Tibial artery (tissue), 4 donors: ENCODE data around the gene SULT1A1.
"Not testable (repeated sequence)": the region's sequence is repeated elsewhere in the genome, so short reads cannot be mapped to it uniquely, and the experiment has no call there.

Experiments
- DNase-seq, 2 donors: peaks; one replicate each; pipeline ENCODE4 v3.0.0-alpha.2; 2019
- H3K27ac ChIP-seq, 2 donors: fragments of 200-600 bp; sonication (generic) in 1 of 2; 1 replicate in 1 of 2; 2 replicates in 1 of 2; pipeline ENCODE4 v1.5.1; 2018 to 2019; ENCODE audit warnings: mild to moderate bottlenecking in 1 of 2
- H3K27me3 ChIP-seq, 2 donors: fragments of 200-600 bp; sonication (generic) in 1 of 2; one replicate each; pipeline versions ENCODE4 v1.5.1 to v1.6.0; 2016 to 2019
- H3K36me3 ChIP-seq, 3 donors: fragments of 200-600 bp; sonication (generic) in 2 of 3; one replicate each; pipeline ENCODE4 v1.5.1; 2016 to 2019; ENCODE audit warnings: mild to moderate bottlenecking in 2 of 3
- H3K4me1 ChIP-seq, 4 donors: fragments of 200-600 bp; sonication (generic) in 2 of 4; 1 replicate in 3 of 4; 2 replicates in 1 of 4; pipeline ENCODE4 v1.5.1; 2016 to 2019
- H3K4me3 ChIP-seq, 2 donors: fragments of 200-600 bp; sonication (generic) in 1 of 2; 1 replicate in 1 of 2; 2 replicates in 1 of 2; pipeline ENCODE4 v1.5.1; 2018 to 2019; ENCODE audit warnings: mild to moderate bottlenecking in 2 of 2
- H3K9me3 ChIP-seq, 3 donors: fragments of 200-600 bp; sonication (generic) in 1 of 3; one replicate each; pipeline ENCODE4 v1.5.1; 2016 to 2019
- intact Hi-C: fragments of 100-400 bp; cut with DNase I; formaldehyde crosslinking; loops from one replicate; pipeline ENCODE4 v1.15.0; 2023; ENCODE audit warnings: low total_unique reads
- TF ChIP-seq, protein P1 (sequence below), 2 experiments: fragments of 200-600 bp in 1 of 2; fragments of 450-650 bp in 1 of 2; IDR thresholded peaks; one replicate each; pipeline ENCODE4 v1.5.1; 2017 to 2019; ENCODE audit warnings: antibody characterized with exemption in 2 of 2, mild to moderate bottlenecking in 1 of 2, moderate library complexity in 1 of 2

The SULT1A1 gene

GRCh38 chr16:28621481-28622155 is 11.8 kb upstream of the SULT1A1 start:
- no peak for DNase-seq
- intact Hi-C loops, result no loop called here
- peaks cover 0 to 13% (median 6%) of the 10 kb centered on the region in 4 donors for H3K4me1 ChIP-seq
- H3K9me3 ChIP-seq, result no peaks in the 10 kb centered on the region
- H3K27ac ChIP-seq, result no peak overlapping the region
- TF ChIP-seq, protein P1, sequence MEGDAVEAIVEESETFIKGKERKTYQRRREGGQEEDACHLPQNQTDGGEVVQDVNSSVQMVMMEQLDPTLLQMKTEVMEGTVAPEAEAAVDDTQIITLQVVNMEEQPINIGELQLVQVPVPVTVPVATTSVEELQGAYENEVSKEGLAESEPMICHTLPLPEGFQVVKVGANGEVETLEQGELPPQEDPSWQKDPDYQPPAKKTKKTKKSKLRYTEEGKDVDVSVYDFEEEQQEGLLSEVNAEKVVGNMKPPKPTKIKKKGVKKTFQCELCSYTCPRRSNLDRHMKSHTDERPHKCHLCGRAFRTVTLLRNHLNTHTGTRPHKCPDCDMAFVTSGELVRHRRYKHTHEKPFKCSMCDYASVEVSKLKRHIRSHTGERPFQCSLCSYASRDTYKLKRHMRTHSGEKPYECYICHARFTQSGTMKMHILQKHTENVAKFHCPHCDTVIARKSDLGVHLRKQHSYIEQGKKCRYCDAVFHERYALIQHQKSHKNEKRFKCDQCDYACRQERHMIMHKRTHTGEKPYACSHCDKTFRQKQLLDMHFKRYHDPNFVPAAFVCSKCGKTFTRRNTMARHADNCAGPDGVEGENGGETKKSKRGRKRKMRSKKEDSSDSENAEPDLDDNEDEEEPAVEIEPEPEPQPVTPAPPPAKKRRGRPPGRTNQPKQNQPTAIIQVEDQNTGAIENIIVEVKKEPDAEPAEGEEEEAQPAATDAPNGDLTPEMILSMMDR (IDR thresholded peaks at IDR 0.05), result no peak
- peaks cover 4 to 16% of the 10 kb centered on the region in 2 donors for H3K27me3 ChIP-seq
- H3K36me3 ChIP-seq, result no peaks in the 10 kb centered on the region
- H3K4me3 ChIP-seq, result no peak overlapping the region

DNA sequence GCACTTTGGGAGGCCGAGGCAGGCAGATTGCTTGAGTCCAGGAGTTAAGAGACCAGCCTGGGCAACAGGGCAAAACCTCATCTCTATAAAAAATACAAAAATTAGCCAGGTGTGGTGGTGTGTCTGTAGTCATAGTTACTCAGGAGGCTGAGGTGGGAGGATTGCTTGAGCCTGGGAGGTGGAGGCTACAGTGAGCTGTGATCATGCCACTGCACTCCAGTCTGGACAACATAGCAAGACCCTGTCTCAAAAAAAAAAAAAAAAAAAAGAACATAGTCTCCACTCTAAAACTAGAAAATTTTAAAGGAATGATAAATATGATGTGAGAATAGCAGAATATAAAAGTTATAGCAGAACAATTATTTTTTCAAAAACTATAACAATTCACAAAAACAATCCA is 10.5 kb upstream of the SULT1A1 start:
- H3K36me3 ChIP-seq, H3K4me3 ChIP-seq, intact Hi-C loops, H3K27ac ChIP-seq, H3K9me3 ChIP-seq, DNase-seq: not testable (repeated sequence)
- Histone ChIP-seq H3K27me3 (peaks cover 4 to 18% of the 10 kb centered on the region in 2 donors), H3K4me1 (peaks cover 0 to 13% (median 6%) of the 10 kb centered on the region in 4 donors)

- Histone ChIP-seq H3K27ac (no peak overlapping the region), H3K27me3 (peaks cover 0 to 11% of the 10 kb centered on the region in 2 donors), H3K4me1 (peaks cover 0 to 5% (median under 1%) of the 10 kb centered on the region in 4 donors), H3K9me3 (no peaks in the 10 kb centered on the region), H3K36me3 (no peaks in the 10 kb centered on the region), H3K4me3 (no peak overlapping the region)
- intact Hi-C loops, result no loop called here
- DNase-seq, result no peak
- TF ChIP-seq, protein P1 (IDR thresholded peaks at IDR 0.05), result no peak
These were observed 8.0 kb upstream of the SULT1A1 start for GRCh38 chr16:28617874-28618273.

DNA sequence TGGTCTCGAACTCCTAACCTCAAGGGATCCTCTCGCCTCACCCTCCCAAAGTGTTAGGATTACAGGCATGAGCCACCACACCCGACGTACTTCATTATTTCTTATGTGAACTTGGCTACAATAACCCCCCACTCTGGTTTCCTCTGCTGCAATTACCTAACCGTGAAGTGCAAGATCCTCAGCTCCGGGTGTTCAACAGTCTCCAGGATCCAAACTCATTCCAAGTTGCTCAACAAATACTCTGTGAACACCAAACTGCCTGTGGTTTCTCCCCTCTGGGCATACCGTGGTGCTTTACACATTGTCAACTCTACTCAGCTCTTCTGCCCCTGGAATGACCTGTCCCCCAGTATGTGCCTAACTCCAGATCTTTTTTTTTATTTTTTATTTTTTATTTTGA is 6.8 kb upstream of the SULT1A1 start:
- intact Hi-C loops, result no loop called here
- Histone ChIP-seq H3K4me1 (no peaks in the 10 kb centered on the region), H3K27me3 (peaks cover 0 to 2% of the 10 kb centered on the region in 2 donors), H3K36me3 (no peaks in the 10 kb centered on the region), H3K27ac (no peak overlapping the region), H3K4me3 (no peak overlapping the region), H3K9me3 (no peaks in the 10 kb centered on the region)
- TF ChIP-seq, protein P1 (IDR thresholded peaks at IDR 0.05), result no peak
- no peak for DNase-seq

GRCh38 chr16:28616224-28616577 is 6.4 kb upstream of the SULT1A1 start:
- H3K9me3 ChIP-seq, H3K4me3 ChIP-seq, DNase-seq, H3K27me3 ChIP-seq, H3K27ac ChIP-seq, intact Hi-C loops, H3K4me1 ChIP-seq, H3K36me3 ChIP-seq: not testable (repeated sequence)

- H3K27me3 ChIP-seq, H3K36me3 ChIP-seq, H3K4me3 ChIP-seq, H3K27ac ChIP-seq, intact Hi-C loops, H3K4me1 ChIP-seq, H3K9me3 ChIP-seq: not testable (repeated sequence)
- TF ChIP-seq, protein P1 (IDR thresholded peaks at IDR 0.05), result peak; percentile 63 to 69
- DNase-seq, result peak in 1 of 2 donors; percentile 54
These were observed 5.8 kb upstream of the SULT1A1 start for GRCh38 chr16:28615486-28616223.

DNA sequence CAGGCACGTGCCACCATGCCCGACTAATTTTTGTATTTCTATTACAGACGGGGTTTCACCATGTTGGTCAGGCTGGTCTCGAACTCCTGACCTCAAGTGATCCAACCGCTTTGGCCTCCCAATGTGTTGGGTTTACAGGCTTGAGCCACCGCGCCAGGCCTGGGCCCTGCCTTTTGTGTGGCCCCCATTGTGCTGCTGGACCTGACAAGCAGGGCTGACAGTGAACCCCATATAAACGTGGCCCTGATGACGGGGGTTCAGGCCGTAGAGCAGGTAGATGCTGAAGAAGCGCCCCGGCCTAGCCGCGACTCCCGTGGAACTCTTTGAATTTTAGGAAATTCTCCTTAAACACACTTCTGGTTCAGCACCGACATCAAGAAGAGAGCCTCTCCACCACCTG is 4.7 kb upstream of the SULT1A1 start:
- H3K27me3 ChIP-seq, H3K4me3 ChIP-seq, H3K27ac ChIP-seq, DNase-seq, intact Hi-C loops, H3K4me1 ChIP-seq, H3K36me3 ChIP-seq, H3K9me3 ChIP-seq: not testable (repeated sequence)

- H3K27me3 ChIP-seq, H3K36me3 ChIP-seq, H3K9me3 ChIP-seq, H3K4me3 ChIP-seq, H3K27ac ChIP-seq, DNase-seq, H3K4me1 ChIP-seq, intact Hi-C loops: not testable (repeated sequence)
These were observed 4.1 kb upstream of the SULT1A1 start for GRCh38 chr16:28613912-28614311.

GRCh38 chr16:28612359-28613280 is 2.8 kb upstream of the SULT1A1 start:
- H3K4me1 ChIP-seq, H3K36me3 ChIP-seq, DNase-seq, H3K27me3 ChIP-seq, H3K9me3 ChIP-seq, intact Hi-C loops, H3K4me3 ChIP-seq, H3K27ac ChIP-seq: not testable (repeated sequence)
